Body of pancreas (tissue), 4 donors: ENCODE results near the gene GRIA1.

Experiments used
- CTCF ChIP-seq, 7 experiments: fragments of 450-650 bp in 4 of 7; fragments of 200-600 bp in 3 of 7; sonication (generic) in 3 of 7; IDR thresholded peaks; one replicate each; pipeline ENCODE4 v1.5.1; 2016 to 2019; ENCODE audit warnings: antibody characterized with exemption in 7 of 7
- POLR2A ChIP-seq, 3 donors: fragments of 450-650 bp; IDR thresholded peaks; one replicate each; pipeline ENCODE4 v1.6.1; 2016; ENCODE audit warnings: antibody characterized with exemption in 3 of 3, mild to moderate bottlenecking in 2 of 3

- TF ChIP-seq CTCF (IDR thresholded peaks at IDR 0.05) (no peak), POLR2A (IDR thresholded peaks at IDR 0.05) (no peak)
Observed at GRCh38 chr5:153827397-153827796, 336.9 kb downstream of the GRIA1 start.
